Measurements from ENCODE around the gene ALCAM. TPM values are rescaled to one million over a fixed set of nuclear protein-coding genes. Genes with fewer than 3 reads are reported as not detected.
"Not testable (repeated sequence)": the region's sequence is repeated elsewhere in the genome, so short reads cannot be mapped to it uniquely, and the experiment has no call there.

ALCAM gene
- total and polyA plus RNA-seq, 2 of the 8 experiments (the other 6 are each of a cell fraction or from before 2014, with no cell fraction given) = 10.8 to 33.0 TPM

DNA sequence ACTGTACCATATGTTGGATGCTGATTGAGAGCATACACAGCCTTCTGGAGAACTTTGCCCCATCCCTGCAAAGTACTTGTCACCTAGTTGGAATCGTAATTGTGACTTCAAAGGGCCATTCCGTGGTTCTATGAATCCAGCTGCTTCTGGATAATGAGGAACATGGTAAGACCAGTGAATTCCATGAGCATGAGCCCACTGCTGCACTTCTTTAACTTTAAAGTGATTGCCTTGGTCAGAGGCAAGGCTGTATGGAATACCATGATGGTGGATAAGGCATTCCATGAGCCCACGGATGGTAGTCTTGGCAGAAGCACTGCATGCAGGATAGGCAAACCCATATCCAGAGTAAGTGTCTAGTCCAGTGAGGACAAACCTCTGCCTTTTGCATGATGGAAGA, 235.6 kb downstream of the ALCAM start:
- H3K23me2 ChIP-seq (ENCODE audit: low read depth, low read length); CTCF ChIA-PET (ENCODE audit: partially characterized antibody); H3K56ac ChIP-seq (replicated peaks; ENCODE audit: insufficient read length, low read depth, low read length); H3K79me2 ChIP-seq (ENCODE audit: control insufficient read depth in 1 of 2, insufficient read depth in 2 of 2, low read length in 2 of 2); H2BK12ac ChIP-seq (ENCODE audit: low read depth, low read length); H4K91ac ChIP-seq (replicated peaks; ENCODE audit: insufficient read length, low read length); DNase-seq (ENCODE audit: low read depth in 1 of 2, low spot score in 2 of 2); H3K9me3 ChIP-seq (ENCODE audit: insufficient read depth in 2 of 2, low read depth in 1 of 2, low read length in 1 of 2); H2BK20ac ChIP-seq (ENCODE audit: low read length); H2AFZ ChIP-seq (ENCODE audit: low read length); H2BK120ac ChIP-seq (replicated peaks; ENCODE audit: low read depth, low read length); H3K36me3 ChIP-seq (ENCODE audit: control insufficient read depth in 2 of 4, insufficient read depth in 4 of 4, low read length in 3 of 4); H3K79me1 ChIP-seq (ENCODE audit: low read depth, low read length); H3K18ac ChIP-seq (ENCODE audit: extremely low read depth, low read length); H4K8ac ChIP-seq (ENCODE audit: extremely low read depth, insufficient read depth, low read length); H3K9ac ChIP-seq (replicated peaks in 1 of 4; ENCODE audit: extremely low read depth in 1 of 4, low read depth in 3 of 4, low read length in 3 of 4); POLR2A ChIA-PET (ENCODE audit: partially characterized antibody); H3K23ac ChIP-seq (ENCODE audit: insufficient read length); H3K27ac ChIP-seq (ENCODE audit: low read depth, low read length); H2BK15ac ChIP-seq (ENCODE audit: low read length); H2BK5ac ChIP-seq (ENCODE audit: low read depth, low read length); H2AK5ac ChIP-seq (ENCODE audit: low read depth, low read length); H3K4ac ChIP-seq (replicated peaks; ENCODE audit: insufficient read length, low read depth, low read length); H3K27me3 ChIP-seq (replicated peaks in 1 of 4; ENCODE audit: control insufficient read depth in 3 of 4, extremely low read depth in 1 of 4, insufficient read depth in 3 of 4, low read length in 3 of 4); H3K4me3 ChIP-seq (ENCODE audit: extremely low read depth in 1 of 4, insufficient read depth in 2 of 4, low read depth in 3 of 4, low read length in 4 of 4); H4K5ac ChIP-seq (ENCODE audit: insufficient read length, low read depth, low read length); H4K20me1 ChIP-seq (replicated peaks in 1 of 2; ENCODE audit: control insufficient read depth in 1 of 2, insufficient read depth in 2 of 2, low read length in 2 of 2); H3K4me1 ChIP-seq (replicated peaks in 1 of 4; ENCODE audit: control insufficient read depth in 3 of 4, insufficient read depth in 4 of 4, low read length in 3 of 4); FAIRE-seq; H3K14ac ChIP-seq (ENCODE audit: insufficient read length); H3K4me2 ChIP-seq (ENCODE audit: insufficient read depth in 1 of 2, low read depth in 2 of 2, low read length in 2 of 2): not testable (repeated sequence)
- WGBS, 2 experiments (ENCODE audit: extremely low coverage in 1 of 2, insufficient coverage in 1 of 2, insufficient read length in 1 of 2, insufficient replicate concordance in 2 of 2, low coverage in 1 of 2, low lambda C conversion rate in 2 of 2, missing lambda C conversion rate in 1 of 2) = 97% methylated on average over 3 of the region's 3 CpGs; no CpG with 5 or more reads in 1 of the 2 experiments

DNA sequence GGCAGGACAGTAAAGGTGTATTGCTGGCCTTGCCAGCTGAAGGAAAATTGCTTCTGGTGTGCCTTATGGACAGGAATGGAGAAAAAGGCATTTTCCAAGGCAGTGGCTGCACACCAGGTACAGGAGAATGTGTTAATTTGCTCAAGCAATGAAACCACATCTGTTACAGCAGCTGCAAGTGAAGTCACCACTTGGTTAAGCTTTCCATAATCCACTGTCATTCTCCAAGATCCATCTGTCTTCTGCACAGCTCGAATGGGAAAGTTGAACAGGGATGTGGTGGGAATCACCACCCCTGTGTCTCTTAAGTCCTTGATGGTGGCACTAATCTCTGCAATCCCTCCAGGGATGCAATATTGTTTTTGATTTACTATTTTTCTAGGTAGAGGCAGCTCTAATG, 236.8 kb downstream of the ALCAM start:
- H3K18ac ChIP-seq (ENCODE audit: extremely low read depth, low read length); H2BK15ac ChIP-seq (ENCODE audit: low read length); H2AFZ ChIP-seq (ENCODE audit: low read length); H2BK120ac ChIP-seq (replicated peaks; ENCODE audit: low read depth, low read length); CTCF ChIA-PET (ENCODE audit: partially characterized antibody); H3K27ac ChIP-seq (ENCODE audit: low read depth, low read length); H3K23ac ChIP-seq (ENCODE audit: insufficient read length); POLR2A ChIA-PET (ENCODE audit: partially characterized antibody); H2BK5ac ChIP-seq (ENCODE audit: low read depth, low read length); H3K79me2 ChIP-seq (ENCODE audit: control insufficient read depth in 1 of 2, insufficient read depth in 2 of 2, low read length in 2 of 2); H3K9ac ChIP-seq (replicated peaks in 1 of 4; ENCODE audit: extremely low read depth in 1 of 4, low read depth in 3 of 4, low read length in 3 of 4); H3K79me1 ChIP-seq (ENCODE audit: low read depth, low read length); H2AK5ac ChIP-seq (ENCODE audit: low read depth, low read length); H2BK12ac ChIP-seq (ENCODE audit: low read depth, low read length); H3K23me2 ChIP-seq (ENCODE audit: low read depth, low read length); H3K9me3 ChIP-seq (ENCODE audit: insufficient read depth in 2 of 2, low read depth in 1 of 2, low read length in 1 of 2); H4K91ac ChIP-seq (replicated peaks; ENCODE audit: insufficient read length, low read length); H3K4me2 ChIP-seq (ENCODE audit: insufficient read depth in 1 of 2, low read depth in 2 of 2, low read length in 2 of 2); H3K4ac ChIP-seq (replicated peaks; ENCODE audit: insufficient read length, low read depth, low read length); H3K14ac ChIP-seq (ENCODE audit: insufficient read length); DNase-seq (ENCODE audit: low read depth in 1 of 2, low spot score in 2 of 2); H2BK20ac ChIP-seq (ENCODE audit: low read length); H4K20me1 ChIP-seq (replicated peaks in 1 of 2; ENCODE audit: control insufficient read depth in 1 of 2, insufficient read depth in 2 of 2, low read length in 2 of 2); H3K36me3 ChIP-seq (ENCODE audit: control insufficient read depth in 2 of 4, insufficient read depth in 4 of 4, low read length in 3 of 4); FAIRE-seq; H3K4me3 ChIP-seq (ENCODE audit: extremely low read depth in 1 of 4, insufficient read depth in 2 of 4, low read depth in 3 of 4, low read length in 4 of 4); H4K8ac ChIP-seq (ENCODE audit: extremely low read depth, insufficient read depth, low read length); H3K4me1 ChIP-seq (replicated peaks in 1 of 4; ENCODE audit: control insufficient read depth in 3 of 4, insufficient read depth in 4 of 4, low read length in 3 of 4); H3K27me3 ChIP-seq (replicated peaks in 1 of 4; ENCODE audit: control insufficient read depth in 3 of 4, extremely low read depth in 1 of 4, insufficient read depth in 3 of 4, low read length in 3 of 4); H4K5ac ChIP-seq (ENCODE audit: insufficient read length, low read depth, low read length); H3K56ac ChIP-seq (replicated peaks; ENCODE audit: insufficient read length, low read depth, low read length): not testable (repeated sequence)
- 92% methylated on average over 1 of the region's 1 CpG; no CpG with 5 or more reads in 1 of the 2 experiments for WGBS, 2 experiments (ENCODE audit: extremely low coverage in 1 of 2, insufficient coverage in 1 of 2, insufficient read length in 1 of 2, insufficient replicate concordance in 2 of 2, low coverage in 1 of 2, low lambda C conversion rate in 2 of 2, missing lambda C conversion rate in 1 of 2)

Measured in H1 (cell line).